GM19239 (cell line): Measurements from ENCODE around the gene PMEPA1.

Experiments
- DNase-seq: peaks from one replicate; pipeline ENCODE4 v3.0.0; 2011; ENCODE audit warnings: low spot score; ENCODE audit not compliant: insufficient read length
- FAIRE-seq: peaks from 2 replicates; lab custom pipeline; 2011; peaks lifted over from hg19 to GRCh38; lab: Jason Lieb, UNC

PMEPA1 gene

GRCh38 chr20:57666106-57666833 is 43.5 kb downstream of the PMEPA1 start:
- FAIRE-seq = no peak

GRCh38 chr20:57665589-57665971 is 44.2 kb downstream of the PMEPA1 start:
- no peak for FAIRE-seq
- no peak for DNase-seq

More at GRCh38 chr20:57666106-57666833, 43.5 kb downstream of the PMEPA1 start:
- DNase-seq = no peak

- FAIRE-seq = no peak
- DNase-seq = no peak
Observed at GRCh38 chr20:57664924-57665588, 44.8 kb downstream of the PMEPA1 start.

- FAIRE-seq = no peak
- DNase-seq = no peak
Observed at GRCh38 chr20:57664476-57664875, 45.3 kb downstream of the PMEPA1 start.

GRCh38 chr20:57663681-57664451 is 45.9 kb downstream of the PMEPA1 start:
- no peak for FAIRE-seq
- DNase-seq = no peak

- DNase-seq = no peak
- no peak for FAIRE-seq
Observed at GRCh38 chr20:57663241-57663640, 46.6 kb downstream of the PMEPA1 start.

GRCh38 chr20:57662456-57663240 is 47.2 kb downstream of the PMEPA1 start:
- DNase-seq (no peak), FAIRE-seq (no peak)

GRCh38 chr20:57661746-57662455 is 47.9 kb downstream of the PMEPA1 start:
- FAIRE-seq (no peak), DNase-seq (no peak)

- DNase-seq (no peak), FAIRE-seq (no peak)
Observed at GRCh38 chr20:57660922-57661745, 48.7 kb downstream of the PMEPA1 start.

GRCh38 chr20:57660181-57660921 is 49.5 kb downstream of the PMEPA1 start:
- no peak for DNase-seq
- FAIRE-seq = no peak

- FAIRE-seq = no peak
- DNase-seq = no peak
Observed at GRCh38 chr20:57659517-57660180, 50.2 kb downstream of the PMEPA1 start.

- DNase-seq (no peak), FAIRE-seq (no peak)
Observed at GRCh38 chr20:57658833-57659516, 50.8 kb downstream of the PMEPA1 start.

- no peak for DNase-seq
- no peak for FAIRE-seq
Observed at GRCh38 chr20:57658447-57658832, 51.4 kb downstream of the PMEPA1 start.

GRCh38 chr20:57657535-57658446 is 52.0 kb downstream of the PMEPA1 start:
- no peak for DNase-seq
- no peak for FAIRE-seq

- DNase-seq (no peak), FAIRE-seq (no peak)
Observed at GRCh38 chr20:57656821-57657534, 52.8 kb downstream of the PMEPA1 start.
